ENCODE measurements around the gene FAM228B.

The FAM228B gene

DNA sequence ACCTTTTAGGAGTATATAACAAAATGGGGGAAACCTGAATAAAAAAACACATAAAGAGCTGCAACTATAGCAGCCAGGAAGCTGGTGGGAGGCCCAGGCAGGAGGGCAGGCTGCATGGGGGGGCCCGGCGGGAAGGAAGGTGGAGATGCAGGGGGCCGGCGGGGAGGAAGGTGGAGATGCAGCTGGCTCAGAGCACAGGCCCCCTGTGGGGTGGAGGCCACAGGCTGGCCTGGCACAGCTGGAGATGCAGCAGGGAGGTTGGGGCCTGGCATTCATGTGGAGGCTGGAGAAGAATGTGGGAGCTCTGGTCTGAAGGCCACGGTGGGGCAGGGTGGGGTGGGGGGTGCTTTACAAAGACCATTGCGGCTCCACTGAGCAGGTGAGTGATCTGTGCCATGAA, 83.0 kb downstream of the FAM228B start:
- TF ChIP-seq RAD21 (IDR thresholded peaks at IDR 0.05; ENCODE audit: low read depth) (no peak), TEAD4 (IDR thresholded peaks at IDR 0.05) (peak; percentile 63), TAF1 (IDR thresholded peaks at IDR 0.05; ENCODE audit: low read depth) (no peak), EP300 (IDR thresholded peaks at IDR 0.05; ENCODE audit: borderline replicate concordance) (peak; percentile 79), EGR1 (IDR thresholded peaks at IDR 0.05) (no peak), CREB1 (IDR thresholded peaks at IDR 0.05; ENCODE audit: low read depth) (no peak), ZBTB7A (IDR thresholded peaks at IDR 0.05; ENCODE audit: low read depth) (no peak), TCF12 (IDR thresholded peaks at IDR 0.05; ENCODE audit: low read depth) (peak; percentile 85), FOXM1 (IDR thresholded peaks at IDR 0.05; ENCODE audit: borderline replicate concordance, low read depth) (peak; percentile 58; the same call in 1 of the 2 replicates), CEBPB (IDR thresholded peaks at IDR 0.05) (no peak), YY1 (IDR thresholded peaks at IDR 0.05; ENCODE audit: low read depth) (no peak), NFIC (IDR thresholded peaks at IDR 0.05) (peak; percentile 78)
- TF ChIP-seq, protein P1, sequence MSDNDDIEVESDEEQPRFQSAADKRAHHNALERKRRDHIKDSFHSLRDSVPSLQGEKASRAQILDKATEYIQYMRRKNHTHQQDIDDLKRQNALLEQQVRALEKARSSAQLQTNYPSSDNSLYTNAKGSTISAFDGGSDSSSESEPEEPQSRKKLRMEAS (IDR thresholded peaks at IDR 0.05): no peak
- TF ChIP-seq, protein P2, sequence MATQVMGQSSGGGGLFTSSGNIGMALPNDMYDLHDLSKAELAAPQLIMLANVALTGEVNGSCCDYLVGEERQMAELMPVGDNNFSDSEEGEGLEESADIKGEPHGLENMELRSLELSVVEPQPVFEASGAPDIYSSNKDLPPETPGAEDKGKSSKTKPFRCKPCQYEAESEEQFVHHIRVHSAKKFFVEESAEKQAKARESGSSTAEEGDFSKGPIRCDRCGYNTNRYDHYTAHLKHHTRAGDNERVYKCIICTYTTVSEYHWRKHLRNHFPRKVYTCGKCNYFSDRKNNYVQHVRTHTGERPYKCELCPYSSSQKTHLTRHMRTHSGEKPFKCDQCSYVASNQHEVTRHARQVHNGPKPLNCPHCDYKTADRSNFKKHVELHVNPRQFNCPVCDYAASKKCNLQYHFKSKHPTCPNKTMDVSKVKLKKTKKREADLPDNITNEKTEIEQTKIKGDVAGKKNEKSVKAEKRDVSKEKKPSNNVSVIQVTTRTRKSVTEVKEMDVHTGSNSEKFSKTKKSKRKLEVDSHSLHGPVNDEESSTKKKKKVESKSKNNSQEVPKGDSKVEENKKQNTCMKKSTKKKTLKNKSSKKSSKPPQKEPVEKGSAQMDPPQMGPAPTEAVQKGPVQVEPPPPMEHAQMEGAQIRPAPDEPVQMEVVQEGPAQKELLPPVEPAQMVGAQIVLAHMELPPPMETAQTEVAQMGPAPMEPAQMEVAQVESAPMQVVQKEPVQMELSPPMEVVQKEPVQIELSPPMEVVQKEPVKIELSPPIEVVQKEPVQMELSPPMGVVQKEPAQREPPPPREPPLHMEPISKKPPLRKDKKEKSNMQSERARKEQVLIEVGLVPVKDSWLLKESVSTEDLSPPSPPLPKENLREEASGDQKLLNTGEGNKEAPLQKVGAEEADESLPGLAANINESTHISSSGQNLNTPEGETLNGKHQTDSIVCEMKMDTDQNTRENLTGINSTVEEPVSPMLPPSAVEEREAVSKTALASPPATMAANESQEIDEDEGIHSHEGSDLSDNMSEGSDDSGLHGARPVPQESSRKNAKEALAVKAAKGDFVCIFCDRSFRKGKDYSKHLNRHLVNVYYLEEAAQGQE (IDR thresholded peaks at IDR 0.05; ENCODE audit: low read depth): no peak
- TF ChIP-seq, protein P3, sequence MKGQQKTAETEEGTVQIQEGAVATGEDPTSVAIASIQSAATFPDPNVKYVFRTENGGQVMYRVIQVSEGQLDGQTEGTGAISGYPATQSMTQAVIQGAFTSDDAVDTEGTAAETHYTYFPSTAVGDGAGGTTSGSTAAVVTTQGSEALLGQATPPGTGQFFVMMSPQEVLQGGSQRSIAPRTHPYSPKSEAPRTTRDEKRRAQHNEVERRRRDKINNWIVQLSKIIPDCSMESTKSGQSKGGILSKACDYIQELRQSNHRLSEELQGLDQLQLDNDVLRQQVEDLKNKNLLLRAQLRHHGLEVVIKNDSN (IDR thresholded peaks at IDR 0.05): no peak

DNA sequence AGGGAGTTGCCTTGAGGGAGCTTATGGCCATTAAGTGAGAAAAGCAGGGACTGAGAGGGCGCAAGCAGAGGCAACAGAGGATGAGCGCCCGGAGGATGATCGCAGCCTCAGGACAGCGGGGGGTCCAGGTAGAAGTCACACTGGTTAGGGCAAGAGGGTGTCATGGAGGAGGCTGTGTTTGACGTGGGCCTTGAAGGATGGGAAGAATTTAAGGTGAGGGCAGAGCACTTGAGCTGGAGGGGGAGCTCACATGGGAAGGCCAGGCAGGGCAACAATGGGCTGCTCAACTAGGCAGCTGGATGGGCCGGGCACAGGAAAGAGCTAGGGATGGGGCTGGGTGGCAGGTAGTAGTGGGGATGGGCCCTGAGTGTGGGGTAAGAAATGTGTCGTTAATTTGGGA, 83.4 kb downstream of the FAM228B start:
- TF ChIP-seq TCF12 (IDR thresholded peaks at IDR 0.05; ENCODE audit: low read depth): no peak

DNA sequence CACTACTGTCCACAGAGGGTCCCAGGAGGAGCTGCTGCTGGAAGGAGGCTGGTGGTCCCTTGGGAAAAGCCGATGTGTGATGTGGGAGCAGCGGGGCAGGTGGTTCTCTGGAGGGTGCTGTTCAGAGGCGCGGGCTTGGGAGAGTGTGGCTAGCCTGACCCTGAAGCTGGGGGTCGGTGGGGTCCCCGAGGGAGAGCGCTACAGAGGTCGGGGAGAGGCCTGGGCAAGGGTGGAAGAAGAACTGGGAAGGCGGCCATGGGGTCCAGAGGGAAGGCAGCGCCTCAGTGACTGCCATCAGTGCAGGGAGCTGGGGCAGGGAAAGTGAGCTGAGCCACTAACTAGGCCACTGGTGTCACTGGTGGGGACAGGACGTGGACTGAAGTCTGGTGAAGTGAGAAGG, 84.1 kb downstream of the FAM228B start:
- TF ChIP-seq YY1 (IDR thresholded peaks at IDR 0.05; ENCODE audit: low read depth): no peak
- TF ChIP-seq CREB1 (IDR thresholded peaks at IDR 0.05; ENCODE audit: low read depth): no peak
- TF ChIP-seq, protein P2 (IDR thresholded peaks at IDR 0.05; ENCODE audit: low read depth): no peak
- no peak for TF ChIP-seq FOXM1 (IDR thresholded peaks at IDR 0.05; ENCODE audit: borderline replicate concordance, low read depth)
- TF ChIP-seq, protein P1 (IDR thresholded peaks at IDR 0.05): no peak
- TF ChIP-seq EGR1 (IDR thresholded peaks at IDR 0.05): no peak
- no peak for TF ChIP-seq ZBTB7A (IDR thresholded peaks at IDR 0.05; ENCODE audit: low read depth)
- TF ChIP-seq, protein P3 (IDR thresholded peaks at IDR 0.05): no peak
- TF ChIP-seq NFIC (IDR thresholded peaks at IDR 0.05): no peak
- no peak for TF ChIP-seq TCF12 (IDR thresholded peaks at IDR 0.05; ENCODE audit: low read depth)
- TF ChIP-seq RAD21 (IDR thresholded peaks at IDR 0.05; ENCODE audit: low read depth): no peak
- TF ChIP-seq TEAD4 (IDR thresholded peaks at IDR 0.05): no peak
- TF ChIP-seq TAF1 (IDR thresholded peaks at IDR 0.05; ENCODE audit: low read depth): no peak
- TF ChIP-seq CEBPB (IDR thresholded peaks at IDR 0.05): no peak
- no peak for TF ChIP-seq EP300 (IDR thresholded peaks at IDR 0.05; ENCODE audit: borderline replicate concordance)

DNA sequence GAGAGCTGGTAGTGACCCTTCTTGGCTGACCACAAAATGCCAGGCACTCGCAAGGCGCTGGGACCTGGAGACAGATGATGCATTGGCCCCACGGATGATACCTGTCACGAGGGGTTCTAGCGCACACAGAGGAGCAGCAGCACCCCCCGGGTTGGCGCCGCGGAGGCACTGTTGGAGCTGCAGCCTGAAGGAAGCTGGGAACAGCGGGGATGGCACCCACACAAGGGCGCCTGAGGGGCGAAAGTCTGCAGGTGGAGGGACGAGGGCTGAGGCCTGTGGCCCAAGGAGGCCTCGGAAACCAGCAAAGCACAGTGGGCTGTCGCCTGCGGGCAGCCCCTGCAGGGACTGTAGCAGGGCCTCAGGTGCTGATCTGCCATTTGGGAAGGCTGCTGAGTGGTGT, 85.2 kb downstream of the FAM228B start:
- TF ChIP-seq TCF12 (IDR thresholded peaks at IDR 0.05; ENCODE audit: low read depth): no peak
- no peak for TF ChIP-seq EGR1 (IDR thresholded peaks at IDR 0.05)
- TF ChIP-seq CEBPB (IDR thresholded peaks at IDR 0.05): no peak
- no peak for TF ChIP-seq FOXM1 (IDR thresholded peaks at IDR 0.05; ENCODE audit: borderline replicate concordance, low read depth)
- no peak for TF ChIP-seq ZBTB7A (IDR thresholded peaks at IDR 0.05; ENCODE audit: low read depth)
- no peak for TF ChIP-seq EP300 (IDR thresholded peaks at IDR 0.05; ENCODE audit: borderline replicate concordance)
- no peak for TF ChIP-seq TEAD4 (IDR thresholded peaks at IDR 0.05)
- TF ChIP-seq, protein P3 (IDR thresholded peaks at IDR 0.05): no peak
- no peak for TF ChIP-seq CREB1 (IDR thresholded peaks at IDR 0.05; ENCODE audit: low read depth)
- no peak for TF ChIP-seq TAF1 (IDR thresholded peaks at IDR 0.05; ENCODE audit: low read depth)
- TF ChIP-seq, protein P1 (IDR thresholded peaks at IDR 0.05): no peak
- TF ChIP-seq, protein P2 (IDR thresholded peaks at IDR 0.05; ENCODE audit: low read depth): no peak
- no peak for TF ChIP-seq RAD21 (IDR thresholded peaks at IDR 0.05; ENCODE audit: low read depth)
- no peak for TF ChIP-seq YY1 (IDR thresholded peaks at IDR 0.05; ENCODE audit: low read depth)
- TF ChIP-seq NFIC (IDR thresholded peaks at IDR 0.05): no peak
